Measurements from ENCODE around the gene RPS6KA2. TPM values are rescaled to one million over a fixed set of nuclear protein-coding genes. Genes with fewer than 3 reads are reported as not detected.
"Not testable (repeated sequence)": the region's sequence is repeated elsewhere in the genome, so short reads cannot be mapped to it uniquely, and the experiment has no call there.

The RPS6KA2 gene
- polyA plus RNA-seq, 2 donors = 5.7 to 8.7 TPM

GRCh38 chr6:166637812-166638572 lies 10.9 kb upstream of the RPS6KA2 start:
- 92 to 94% methylated on average over 29 of the region's 29 CpGs for WGBS, 2 donors
- H3K27me3 ChIP-seq (ENCODE audit: control insufficient read depth in 1 of 2, insufficient read depth in 2 of 2, low read length in 2 of 2) = no peaks in the 10 kb centered on the region
- no peak overlapping the region for H3K4me3 ChIP-seq (ENCODE audit: low read depth in 1 of 2, low read length in 2 of 2)
- no peak overlapping the region for H3K27ac ChIP-seq (ENCODE audit: low read depth in 2 of 2, low read length in 1 of 2)
- no peaks in the 10 kb centered on the region for H3K9me3 ChIP-seq (ENCODE audit: control insufficient read depth in 2 of 2, insufficient read depth in 1 of 2, low read depth in 1 of 2, low read length in 1 of 2)
- H3K4me1 ChIP-seq (ENCODE audit: control insufficient read depth in 2 of 2, insufficient read depth in 2 of 2, low read length in 1 of 2) = peaks cover 4 to 6% of the 10 kb centered on the region in 2 donors
- no peaks in the 10 kb centered on the region for H3K36me3 ChIP-seq (ENCODE audit: control insufficient read depth in 2 of 2, insufficient read depth in 2 of 2, low read length in 1 of 2)

GRCh38 chr6:166636934-166637333 lies 9.9 kb upstream of the RPS6KA2 start:
- Histone ChIP-seq H3K4me1 (ENCODE audit: control insufficient read depth in 2 of 2, insufficient read depth in 2 of 2, low read length in 1 of 2) (peaks cover 4 to 6% of the 10 kb centered on the region in 2 donors), H3K9me3 (ENCODE audit: control insufficient read depth in 2 of 2, insufficient read depth in 1 of 2, low read depth in 1 of 2, low read length in 1 of 2) (no peaks in the 10 kb centered on the region), H3K27me3 (ENCODE audit: control insufficient read depth in 1 of 2, insufficient read depth in 2 of 2, low read length in 2 of 2) (no peaks in the 10 kb centered on the region), H3K27ac (ENCODE audit: low read depth in 2 of 2, low read length in 1 of 2) (no peak overlapping the region), H3K4me3 (ENCODE audit: low read depth in 1 of 2, low read length in 2 of 2) (no peak overlapping the region), H3K36me3 (ENCODE audit: control insufficient read depth in 2 of 2, insufficient read depth in 2 of 2, low read length in 1 of 2) (no peaks in the 10 kb centered on the region)
- WGBS, 2 donors = 78 to 82% methylated on average over 10 of the region's 10 CpGs

- H3K4me3 ChIP-seq (ENCODE audit: low read depth in 1 of 2, low read length in 2 of 2) = no peak overlapping the region
- H3K27me3 ChIP-seq (ENCODE audit: control insufficient read depth in 1 of 2, insufficient read depth in 2 of 2, low read length in 2 of 2) = no peaks in the 10 kb centered on the region
- no peaks in the 10 kb centered on the region for H3K36me3 ChIP-seq (ENCODE audit: control insufficient read depth in 2 of 2, insufficient read depth in 2 of 2, low read length in 1 of 2)
- H3K27ac ChIP-seq (ENCODE audit: low read depth in 2 of 2, low read length in 1 of 2) = no peak overlapping the region
- peaks cover 4 to 6% of the 10 kb centered on the region in 2 donors for H3K4me1 ChIP-seq (ENCODE audit: control insufficient read depth in 2 of 2, insufficient read depth in 2 of 2, low read length in 1 of 2)
- no peaks in the 10 kb centered on the region for H3K9me3 ChIP-seq (ENCODE audit: control insufficient read depth in 2 of 2, insufficient read depth in 1 of 2, low read depth in 1 of 2, low read length in 1 of 2)
- WGBS, 2 donors = 54 to 56% methylated on average over 6 of the region's 6 CpGs
Observed at GRCh38 chr6:166636191-166636933, 9.3 kb upstream of the RPS6KA2 start.

- 90 to 91% methylated on average over 20 of the region's 20 CpGs for WGBS, 2 donors
- no peaks in the 10 kb centered on the region for H3K36me3 ChIP-seq (ENCODE audit: control insufficient read depth in 2 of 2, insufficient read depth in 2 of 2, low read length in 1 of 2)
- peaks cover 4% of the 10 kb centered on the region in 2 donors for H3K4me1 ChIP-seq (ENCODE audit: control insufficient read depth in 2 of 2, insufficient read depth in 2 of 2, low read length in 1 of 2)
- no peaks in the 10 kb centered on the region for H3K27me3 ChIP-seq (ENCODE audit: control insufficient read depth in 1 of 2, insufficient read depth in 2 of 2, low read length in 2 of 2)
- H3K9me3 ChIP-seq (ENCODE audit: control insufficient read depth in 2 of 2, insufficient read depth in 1 of 2, low read depth in 1 of 2, low read length in 1 of 2) = no peaks in the 10 kb centered on the region
- H3K27ac ChIP-seq (ENCODE audit: low read depth in 2 of 2, low read length in 1 of 2) = no peak overlapping the region
- no peak overlapping the region for H3K4me3 ChIP-seq (ENCODE audit: low read depth in 1 of 2, low read length in 2 of 2)
Observed at GRCh38 chr6:166635013-166635970, 8.2 kb upstream of the RPS6KA2 start.

- WGBS, 2 donors = 90 to 91% methylated on average over 4 of the region's 4 CpGs
- not testable (repeated sequence) for H3K27ac ChIP-seq (ENCODE audit: low read depth in 2 of 2, low read length in 1 of 2); H3K9me3 ChIP-seq (ENCODE audit: control insufficient read depth in 2 of 2, insufficient read depth in 1 of 2, low read depth in 1 of 2, low read length in 1 of 2); H3K27me3 ChIP-seq (ENCODE audit: control insufficient read depth in 1 of 2, insufficient read depth in 2 of 2, low read length in 2 of 2); H3K4me1 ChIP-seq (ENCODE audit: control insufficient read depth in 2 of 2, insufficient read depth in 2 of 2, low read length in 1 of 2); H3K36me3 ChIP-seq (ENCODE audit: control insufficient read depth in 2 of 2, insufficient read depth in 2 of 2, low read length in 1 of 2); H3K4me3 ChIP-seq (ENCODE audit: low read depth in 1 of 2, low read length in 2 of 2)
Observed at GRCh38 chr6:166634581-166634980, 7.5 kb upstream of the RPS6KA2 start.

GRCh38 chr6:166633732-166634535 lies 6.9 kb upstream of the RPS6KA2 start:
- Histone ChIP-seq H3K27ac (ENCODE audit: low read depth in 2 of 2, low read length in 1 of 2) (no peak overlapping the region), H3K27me3 (ENCODE audit: control insufficient read depth in 1 of 2, insufficient read depth in 2 of 2, low read length in 2 of 2) (no peaks in the 10 kb centered on the region), H3K36me3 (ENCODE audit: control insufficient read depth in 2 of 2, insufficient read depth in 2 of 2, low read length in 1 of 2) (no peaks in the 10 kb centered on the region), H3K9me3 (ENCODE audit: control insufficient read depth in 2 of 2, insufficient read depth in 1 of 2, low read depth in 1 of 2, low read length in 1 of 2) (no peaks in the 10 kb centered on the region), H3K4me1 (ENCODE audit: control insufficient read depth in 2 of 2, insufficient read depth in 2 of 2, low read length in 1 of 2) (peaks cover 4 to 6% of the 10 kb centered on the region in 2 donors), H3K4me3 (ENCODE audit: low read depth in 1 of 2, low read length in 2 of 2) (no peak overlapping the region)
- 68 to 75% methylated on average over 26 of the region's 26 CpGs for WGBS, 2 donors

- H3K27ac ChIP-seq (ENCODE audit: low read depth in 2 of 2, low read length in 1 of 2) = no peak overlapping the region
- 94 to 97% methylated on average over 11 of the region's 11 CpGs for WGBS, 2 donors
- no peaks in the 10 kb centered on the region for H3K36me3 ChIP-seq (ENCODE audit: control insufficient read depth in 2 of 2, insufficient read depth in 2 of 2, low read length in 1 of 2)
- H3K4me1 ChIP-seq (ENCODE audit: control insufficient read depth in 2 of 2, insufficient read depth in 2 of 2, low read length in 1 of 2) = peaks cover 10 to 13% of the 10 kb centered on the region in 2 donors
- no peak overlapping the region for H3K4me3 ChIP-seq (ENCODE audit: low read depth in 1 of 2, low read length in 2 of 2)
- H3K27me3 ChIP-seq (ENCODE audit: control insufficient read depth in 1 of 2, insufficient read depth in 2 of 2, low read length in 2 of 2) = no peaks in the 10 kb centered on the region
- no peaks in the 10 kb centered on the region for H3K9me3 ChIP-seq (ENCODE audit: control insufficient read depth in 2 of 2, insufficient read depth in 1 of 2, low read depth in 1 of 2, low read length in 1 of 2)
Observed at GRCh38 chr6:166632731-166633130, 5.7 kb upstream of the RPS6KA2 start.

GRCh38 chr6:166630462-166630861 lies 3.4 kb upstream of the RPS6KA2 start:
- H3K4me1 ChIP-seq (ENCODE audit: control insufficient read depth in 2 of 2, insufficient read depth in 2 of 2, low read length in 1 of 2) = peaks cover 5 to 8% of the 10 kb centered on the region in 2 donors
- 74 to 84% methylated on average over 6 of the region's 6 CpGs for WGBS, 2 donors
- H3K27ac ChIP-seq (ENCODE audit: low read depth in 2 of 2, low read length in 1 of 2) = no peak overlapping the region
- H3K9me3 ChIP-seq (ENCODE audit: control insufficient read depth in 2 of 2, insufficient read depth in 1 of 2, low read depth in 1 of 2, low read length in 1 of 2) = no peaks in the 10 kb centered on the region
- H3K27me3 ChIP-seq (ENCODE audit: control insufficient read depth in 1 of 2, insufficient read depth in 2 of 2, low read length in 2 of 2) = no peaks in the 10 kb centered on the region
- no peaks in the 10 kb centered on the region for H3K36me3 ChIP-seq (ENCODE audit: control insufficient read depth in 2 of 2, insufficient read depth in 2 of 2, low read length in 1 of 2)
- H3K4me3 ChIP-seq (ENCODE audit: low read depth in 1 of 2, low read length in 2 of 2) = no peak overlapping the region

GRCh38 chr6:166629628-166630027 lies 2.6 kb upstream of the RPS6KA2 start:
- H3K4me3 ChIP-seq (ENCODE audit: low read depth in 1 of 2, low read length in 2 of 2) = no peak overlapping the region
- H3K9me3 ChIP-seq (ENCODE audit: control insufficient read depth in 2 of 2, insufficient read depth in 1 of 2, low read depth in 1 of 2, low read length in 1 of 2) = no peaks in the 10 kb centered on the region
- no peaks in the 10 kb centered on the region for H3K36me3 ChIP-seq (ENCODE audit: control insufficient read depth in 2 of 2, insufficient read depth in 2 of 2, low read length in 1 of 2)
- H3K27me3 ChIP-seq (ENCODE audit: control insufficient read depth in 1 of 2, insufficient read depth in 2 of 2, low read length in 2 of 2) = no peaks in the 10 kb centered on the region
- H3K4me1 ChIP-seq (ENCODE audit: control insufficient read depth in 2 of 2, insufficient read depth in 2 of 2, low read length in 1 of 2) = peaks cover 5 to 8% of the 10 kb centered on the region in 2 donors
- WGBS, 2 donors = 91% methylated on average over 5 of the region's 5 CpGs
- H3K27ac ChIP-seq (ENCODE audit: low read depth in 2 of 2, low read length in 1 of 2) = no peak overlapping the region
